ENCODE data around the gene MACIR. TPM values are rescaled to one million over a fixed set of nuclear protein-coding genes. Genes with fewer than 3 reads are reported as not detected.

Gene MACIR
- 35.3 TPM for total RNA-seq

GRCh38 chr5:103258368-103258956 lies at the start of gene MACIR:
Gene MACIR (plus strand): TSS chr5:103258763. CDS start chr5:103275920, 17,157 bp downstream.

Other genes starting within 250 kb of the MACIR start
- 21.7 TPM for gene GIN1, start 138.6 kb upstream of the MACIR start, total RNA-seq
- 129 TPM for gene PPIP5K2, start 138.5 kb upstream of the MACIR start, total RNA-seq